SKM-1 treated with dmso at 0.1 percent for 144 hours (cell line): ENCODE results near the gene ALDH1B1.

Source experiments
- DNase-seq: peaks from one replicate; lab custom pipeline; 2025; ENCODE audit not compliant: unreplicated experiment; lab: John Stamatoyannopoulos, UW

ALDH1B1 gene

DNA sequence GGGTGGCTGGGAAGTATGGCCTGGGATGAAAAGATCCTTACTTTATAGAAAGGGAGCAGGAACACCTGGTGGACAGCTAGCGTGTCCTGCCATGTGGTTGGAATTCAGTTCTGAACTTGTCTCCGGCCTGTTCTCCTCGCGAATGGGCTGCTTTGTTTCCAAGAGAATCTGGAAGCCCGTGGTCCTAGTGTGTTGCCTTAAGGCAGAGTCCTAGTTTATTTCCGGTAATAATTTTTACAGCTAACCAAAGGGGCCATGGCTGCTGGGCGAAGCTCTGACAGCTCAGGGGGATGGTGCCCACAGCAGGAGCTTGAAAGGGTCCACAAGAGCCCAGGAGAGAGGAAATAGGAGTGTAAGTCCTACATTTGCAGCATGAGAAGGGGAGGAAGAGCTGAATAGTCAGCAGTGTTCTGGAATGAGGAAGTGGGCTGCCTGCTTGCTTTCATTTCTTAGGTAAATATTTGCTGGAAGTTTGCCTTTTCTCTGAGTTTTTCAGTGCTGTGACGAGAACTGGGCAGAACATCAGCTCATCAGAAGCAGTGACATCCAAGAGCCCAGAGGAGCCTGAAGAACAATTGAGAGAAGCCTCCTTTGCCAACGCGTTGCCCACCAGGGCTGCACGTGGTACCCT lies 44.8 kb downstream of the ALDH1B1 start:
- DNase-seq: peak; percentile 61

DNA sequence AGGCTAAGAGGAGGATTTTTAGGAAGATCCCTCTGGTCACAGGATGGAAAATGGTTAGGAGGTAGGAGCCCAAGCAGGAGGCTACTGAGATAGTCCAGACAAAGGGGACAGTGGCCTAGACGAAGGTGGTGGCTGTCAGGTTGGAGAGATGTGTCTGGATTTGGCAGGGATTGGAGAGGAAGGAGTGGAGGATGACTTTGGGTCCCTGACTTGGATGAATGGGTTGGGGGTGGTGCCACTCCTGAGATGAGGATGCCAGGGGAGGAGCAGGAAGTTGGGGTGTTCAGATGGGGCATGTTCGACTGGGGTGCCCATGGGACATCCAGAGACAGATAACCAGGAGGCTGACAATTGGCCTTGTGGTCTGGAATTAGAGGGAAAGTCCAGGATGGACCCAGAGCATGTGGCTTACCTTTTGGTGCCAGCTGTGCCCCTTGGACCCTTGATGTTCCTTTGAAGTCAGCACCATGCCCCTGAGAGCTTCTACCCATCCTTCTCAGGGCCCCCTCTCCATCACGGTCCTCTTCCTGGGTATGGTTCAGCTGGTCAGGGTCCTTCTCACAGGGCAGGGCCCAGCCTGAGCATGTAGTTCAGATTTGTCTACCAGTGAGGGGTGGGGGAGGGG lies 46.9 kb downstream of the ALDH1B1 start:
- no peak for DNase-seq

DNA sequence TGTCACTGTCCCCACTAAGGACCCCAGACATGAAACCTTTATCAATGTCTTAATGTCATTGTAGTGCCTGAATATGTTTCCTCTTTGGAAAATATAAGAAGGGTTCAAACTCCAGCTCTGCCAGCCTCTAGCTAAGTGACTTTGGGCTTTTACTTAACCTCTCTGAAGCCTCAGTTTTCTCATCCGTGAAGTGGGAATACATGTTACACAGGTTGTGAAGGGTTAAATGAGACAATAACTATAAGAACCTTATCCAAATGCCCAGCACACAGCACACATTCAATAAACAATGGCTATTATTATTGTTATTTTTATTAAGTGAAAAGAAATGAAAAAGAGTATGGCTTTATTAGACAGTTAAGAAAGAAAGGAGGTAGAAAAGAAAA lies 47.4 kb downstream of the ALDH1B1 start:
- DNase-seq: no peak

DNA sequence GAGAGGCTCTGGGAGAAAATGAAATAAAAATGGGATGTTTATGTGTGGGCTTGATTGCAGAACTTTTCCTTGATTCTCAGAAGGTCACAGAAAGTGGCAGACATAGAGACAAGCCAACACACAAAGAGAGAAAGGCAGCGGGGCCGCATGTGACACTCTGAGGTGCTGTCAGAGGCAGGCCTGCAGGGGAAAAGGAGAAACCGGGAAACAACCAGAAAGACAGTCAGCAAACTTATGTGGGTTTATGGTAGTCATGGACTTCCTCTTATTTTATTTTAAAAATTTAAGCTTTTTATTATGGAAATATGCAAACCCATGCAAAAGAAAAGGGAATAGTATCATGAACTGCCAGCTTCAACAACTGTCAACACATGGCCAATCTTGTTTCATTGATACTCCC lies 48.0 kb downstream of the ALDH1B1 start:
- DNase-seq: peak; percentile 69

DNA sequence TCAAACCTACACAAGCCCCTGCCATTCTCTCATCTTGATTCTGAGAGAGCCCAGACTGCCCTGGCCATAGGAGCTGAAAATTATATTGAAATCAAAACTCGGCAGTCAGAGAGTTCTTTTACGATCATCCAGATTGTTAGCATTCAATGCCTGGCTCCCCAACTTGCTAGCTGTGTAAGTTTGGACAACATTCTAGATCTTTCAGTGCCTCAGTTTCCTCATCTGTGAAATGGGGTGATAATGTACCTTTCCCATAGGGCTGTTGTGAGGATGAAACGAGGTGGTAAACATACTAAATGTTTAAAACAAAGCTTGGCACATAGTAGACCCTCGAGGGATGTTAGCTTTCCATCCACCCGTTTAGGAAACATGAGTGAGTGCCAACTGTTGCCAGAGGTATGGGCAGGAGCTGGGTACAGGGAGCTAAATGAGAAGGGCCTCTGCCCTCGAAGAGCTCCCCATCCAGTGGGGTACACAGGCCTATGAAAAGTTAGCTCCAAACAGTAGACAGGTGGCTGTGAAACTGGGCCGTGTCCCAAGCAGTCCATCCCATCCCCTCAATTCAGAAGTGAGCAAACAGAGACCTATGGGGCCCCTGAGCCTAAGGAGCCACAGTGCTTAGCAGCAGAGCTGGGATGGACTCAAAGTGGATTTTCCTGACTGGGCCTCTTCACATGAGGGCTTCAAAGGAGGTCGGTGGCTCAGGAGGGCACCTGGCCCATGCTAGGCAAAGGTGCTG lies 49.0 kb downstream of the ALDH1B1 start:
- no peak for DNase-seq

DNA sequence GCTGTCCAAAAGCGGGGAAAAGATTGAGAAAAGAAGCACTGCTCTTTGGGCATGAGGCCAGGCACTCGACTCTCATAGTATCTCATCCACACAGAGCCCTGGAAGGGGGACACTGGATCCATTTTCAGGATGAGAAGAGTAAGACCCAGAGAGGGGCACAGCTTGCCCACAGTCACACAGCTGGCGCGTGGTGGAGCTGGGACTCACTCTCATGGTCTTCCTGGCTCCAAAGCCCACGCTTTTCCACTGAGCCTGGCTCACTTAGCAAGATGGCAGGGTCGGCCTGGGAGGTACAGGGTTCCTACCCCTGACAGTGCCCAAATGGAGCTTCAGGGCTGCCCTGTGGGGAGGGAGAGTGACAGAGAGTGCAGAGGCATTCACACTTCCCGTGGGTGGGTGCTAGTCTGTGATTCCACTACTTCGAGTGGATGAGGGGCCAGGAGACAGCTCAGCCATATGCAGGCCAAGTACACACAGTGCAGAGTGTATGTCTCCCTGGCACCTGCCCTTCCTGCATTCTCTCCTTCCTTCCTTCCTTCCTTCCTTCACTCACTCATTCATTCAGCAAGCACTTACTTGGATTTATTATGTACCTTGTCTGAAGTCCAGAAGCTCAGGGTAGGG lies 50.1 kb downstream of the ALDH1B1 start:
- DNase-seq: no peak

DNA sequence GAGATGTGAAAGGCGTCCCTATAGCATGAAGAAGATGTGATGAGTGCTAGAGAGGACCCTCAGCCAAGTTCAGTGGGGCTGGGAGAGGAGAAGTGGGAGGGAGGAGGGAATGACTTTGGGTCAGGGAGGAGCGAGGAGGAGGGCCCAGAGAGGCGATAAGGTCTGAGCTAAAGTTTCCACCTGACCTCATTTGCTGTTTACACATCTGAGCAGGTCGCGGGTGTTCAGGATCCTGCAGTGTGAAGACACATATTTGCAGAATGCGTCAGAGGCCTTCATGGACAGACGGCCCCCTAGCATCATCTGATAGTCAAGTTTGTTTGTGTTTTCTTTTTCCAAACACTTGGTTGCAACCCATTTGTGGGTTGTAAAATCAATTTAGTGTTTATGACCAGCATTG lies 50.7 kb downstream of the ALDH1B1 start:
- DNase-seq: no peak

DNA sequence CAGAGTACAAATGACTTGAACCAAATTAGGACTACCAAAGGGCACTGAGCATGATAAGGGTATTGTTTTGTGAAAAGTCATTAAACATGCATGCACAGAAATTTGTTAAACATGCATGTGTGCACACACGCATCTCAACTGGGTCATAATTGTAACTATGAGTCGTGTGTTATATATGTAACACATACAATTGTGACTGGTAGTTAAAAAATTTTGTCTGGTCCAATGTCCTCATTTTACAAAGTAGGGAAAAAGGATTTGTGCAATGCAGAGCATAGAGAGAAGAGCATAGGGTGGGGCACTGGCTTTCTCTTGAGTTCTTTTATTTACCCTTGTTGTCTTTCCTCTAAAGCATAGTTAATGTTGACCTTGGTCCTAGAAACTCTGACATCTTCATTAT lies 51.1 kb downstream of the ALDH1B1 start:
- no peak for DNase-seq

DNA sequence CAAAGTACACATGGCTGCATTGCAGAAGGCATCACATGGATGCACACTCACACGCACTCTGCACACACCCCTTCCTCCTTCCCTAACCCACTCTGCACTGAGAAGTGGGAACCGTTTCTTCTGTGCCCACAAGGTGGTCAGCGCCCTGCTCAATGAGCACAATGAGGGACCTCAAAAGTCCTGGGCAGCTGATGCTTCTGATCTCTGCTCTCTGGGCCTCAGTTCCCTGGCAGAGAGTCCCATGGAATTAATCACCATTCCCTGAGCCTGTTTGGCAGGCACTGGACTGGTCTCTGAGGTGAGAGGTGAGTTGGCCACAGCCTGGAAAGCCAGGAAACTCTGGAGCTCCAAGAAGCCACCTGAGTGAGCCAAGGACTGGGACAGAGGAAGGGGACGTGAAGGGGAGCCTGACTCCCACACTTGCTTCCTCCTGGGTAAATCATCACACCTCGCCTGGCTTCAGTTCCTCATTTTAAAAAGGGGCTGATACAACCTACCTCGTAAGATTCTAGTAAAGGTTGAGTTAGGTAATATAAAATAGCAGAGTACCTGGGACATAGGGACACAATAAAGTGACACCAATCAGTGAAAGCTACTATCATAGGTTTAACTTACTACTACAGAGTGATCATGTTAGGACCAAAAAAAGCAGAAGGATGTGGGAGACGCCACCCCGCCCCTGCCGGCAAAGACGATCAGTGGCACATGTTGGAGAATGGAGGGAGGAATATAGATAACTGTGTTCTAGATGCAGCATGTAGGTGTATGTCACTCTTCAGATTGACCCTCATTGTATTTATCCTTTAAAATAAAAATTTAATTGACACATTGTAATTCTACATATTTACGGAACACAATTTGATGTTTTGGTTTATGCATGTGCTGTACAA lies 52.9 kb downstream of the ALDH1B1 start:
- peak; percentile 58 for DNase-seq

DNA sequence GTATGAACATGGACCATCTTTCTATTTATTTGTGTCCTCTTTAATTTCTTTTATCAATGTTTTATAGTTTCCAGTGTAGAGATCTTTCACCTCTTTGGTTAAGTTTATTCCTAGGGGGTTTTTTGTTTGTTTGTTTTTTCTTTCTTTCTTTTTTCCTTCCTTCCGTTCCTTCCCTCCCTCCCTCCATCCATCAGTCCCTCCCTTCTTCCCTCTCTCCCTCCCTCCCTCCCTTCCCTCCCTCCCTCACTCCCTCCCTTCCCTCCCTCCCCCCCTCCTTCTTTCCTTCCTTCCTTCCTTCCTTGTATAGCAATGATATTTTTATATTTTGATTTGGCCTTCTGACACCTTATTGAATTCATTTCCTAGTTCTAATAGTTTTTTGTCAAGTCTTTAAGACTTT lies 55.2 kb downstream of the ALDH1B1 start:
- no peak for DNase-seq
